Measurements from ENCODE around the gene RFLNA.

The RFLNA gene

GRCh38 chr12:124354400-124354799 is 59.5 kb downstream of the RFLNA start:
- TF ChIP-seq JUND (IDR thresholded peaks at IDR 0.05; ENCODE audit: low read depth) = no peak
- no peak for DNase-seq (ENCODE audit: low read depth in 1 of 2, low spot score in 1 of 2)
- in situ Hi-C loops (cut with HindIII; ENCODE audit: low pct_unique_long_range_greater_than_20kb, low sequenced_read_pairs) = no loop called here

GRCh38 chr12:124356221-124356620 is 61.3 kb downstream of the RFLNA start:
- DNase-seq (ENCODE audit: low read depth in 1 of 2, low spot score in 1 of 2) = no peak
- TF ChIP-seq JUND (IDR thresholded peaks at IDR 0.05; ENCODE audit: low read depth) = no peak
- in situ Hi-C loops (cut with HindIII; ENCODE audit: low pct_unique_long_range_greater_than_20kb, low sequenced_read_pairs) = no loop called here

GRCh38 chr12:124357616-124358015 is 62.7 kb downstream of the RFLNA start:
- no peak for TF ChIP-seq JUND (IDR thresholded peaks at IDR 0.05; ENCODE audit: low read depth)
- in situ Hi-C loops (cut with HindIII; ENCODE audit: low pct_unique_long_range_greater_than_20kb, low sequenced_read_pairs) = no loop called here
- DNase-seq (ENCODE audit: low read depth in 1 of 2, low spot score in 1 of 2) = no peak

GRCh38 chr12:124358572-124358971 is 63.7 kb downstream of the RFLNA start:
- TF ChIP-seq JUND (IDR thresholded peaks at IDR 0.05; ENCODE audit: low read depth) = no peak
- no peak for DNase-seq (ENCODE audit: low read depth in 1 of 2, low spot score in 1 of 2)
- in situ Hi-C loops (cut with HindIII; ENCODE audit: low pct_unique_long_range_greater_than_20kb, low sequenced_read_pairs) = no loop called here

- in situ Hi-C loops (cut with HindIII; ENCODE audit: low pct_unique_long_range_greater_than_20kb, low sequenced_read_pairs) = no loop called here
- TF ChIP-seq JUND (IDR thresholded peaks at IDR 0.05; ENCODE audit: low read depth) = no peak
- peak; percentile 93 to 99 for DNase-seq (ENCODE audit: low read depth in 1 of 2, low spot score in 1 of 2)
These were observed 65.0 kb downstream of the RFLNA start for GRCh38 chr12:124359671-124360581.

- in situ Hi-C loops (cut with HindIII; ENCODE audit: low pct_unique_long_range_greater_than_20kb, low sequenced_read_pairs) = no loop called here
- DNase-seq (ENCODE audit: low read depth in 1 of 2, low spot score in 1 of 2) = no peak
- no peak for TF ChIP-seq JUND (IDR thresholded peaks at IDR 0.05; ENCODE audit: low read depth)
These were observed 66.4 kb downstream of the RFLNA start for GRCh38 chr12:124361074-124361970.

- in situ Hi-C loops (cut with HindIII; ENCODE audit: low pct_unique_long_range_greater_than_20kb, low sequenced_read_pairs) = no loop called here
- TF ChIP-seq JUND (IDR thresholded peaks at IDR 0.05; ENCODE audit: low read depth) = no peak
- DNase-seq (ENCODE audit: low read depth in 1 of 2, low spot score in 1 of 2) = no peak
These were observed 67.1 kb downstream of the RFLNA start for GRCh38 chr12:124361996-124362395.

- in situ Hi-C loops (cut with HindIII; ENCODE audit: low pct_unique_long_range_greater_than_20kb, low sequenced_read_pairs) = no loop called here
- no peak for DNase-seq (ENCODE audit: low read depth in 1 of 2, low spot score in 1 of 2)
- no peak for TF ChIP-seq JUND (IDR thresholded peaks at IDR 0.05; ENCODE audit: low read depth)
These were observed 68.6 kb downstream of the RFLNA start for GRCh38 chr12:124363353-124363965.

GRCh38 chr12:124364543-124364942 is 69.7 kb downstream of the RFLNA start:
- in situ Hi-C loops (cut with HindIII; ENCODE audit: low pct_unique_long_range_greater_than_20kb, low sequenced_read_pairs) = no loop called here
- TF ChIP-seq JUND (IDR thresholded peaks at IDR 0.05; ENCODE audit: low read depth) = no peak
- no peak for DNase-seq (ENCODE audit: low read depth in 1 of 2, low spot score in 1 of 2)

Measured in T47D (cell line).